GM19397 (cell line): ENCODE data around the gene FAM177A1.
A peak's percentile ranks its signal among the peaks of the same experiment; 100 is the strongest.
"Not testable (repeated sequence)": the region's sequence is repeated elsewhere in the genome, so short reads cannot be mapped to it uniquely, and the experiment has no call there.

Experiments
- ATAC-seq: cut with Tn5 transposase; IDR thresholded peaks from one replicate; pipeline ENCODE4 v1.9.1; 2021; ENCODE audit warnings: mild to moderate bottlenecking, moderate library complexity; ENCODE audit not compliant: unreplicated experiment

The FAM177A1 gene

DNA sequence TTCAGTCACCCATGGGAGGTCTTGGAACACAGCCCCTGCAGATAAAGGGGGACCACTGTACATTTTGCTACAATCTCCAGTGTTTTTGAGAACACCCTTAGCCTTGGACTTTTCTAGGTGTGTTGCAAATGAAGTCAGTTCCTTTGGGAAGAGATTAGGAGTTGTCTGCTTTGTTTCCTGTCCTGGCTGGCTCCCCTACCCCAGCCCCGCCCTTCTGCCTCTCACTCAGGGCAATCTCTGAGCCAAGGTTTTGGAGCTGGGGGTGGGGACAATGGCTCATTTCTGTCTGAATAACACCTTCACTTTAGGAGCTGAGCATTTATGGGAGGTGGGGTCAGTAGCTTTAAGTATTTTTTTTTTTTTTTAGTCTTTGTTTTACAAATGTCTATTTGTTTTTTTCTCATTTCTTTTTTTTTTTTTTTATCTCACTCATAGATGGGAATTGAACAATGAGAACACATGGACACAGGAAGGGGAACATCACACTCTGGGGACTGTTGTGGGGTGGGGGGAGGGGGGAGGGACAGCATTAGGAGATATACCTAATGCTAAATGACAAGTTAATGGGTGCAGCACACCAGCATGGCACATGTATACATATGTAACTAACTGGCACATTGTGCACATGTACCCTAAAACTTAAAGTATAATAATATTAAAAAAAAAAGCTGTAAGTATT lies 15.2 kb downstream of the FAM177A1 start:
- ATAC-seq, result not testable (repeated sequence)

DNA sequence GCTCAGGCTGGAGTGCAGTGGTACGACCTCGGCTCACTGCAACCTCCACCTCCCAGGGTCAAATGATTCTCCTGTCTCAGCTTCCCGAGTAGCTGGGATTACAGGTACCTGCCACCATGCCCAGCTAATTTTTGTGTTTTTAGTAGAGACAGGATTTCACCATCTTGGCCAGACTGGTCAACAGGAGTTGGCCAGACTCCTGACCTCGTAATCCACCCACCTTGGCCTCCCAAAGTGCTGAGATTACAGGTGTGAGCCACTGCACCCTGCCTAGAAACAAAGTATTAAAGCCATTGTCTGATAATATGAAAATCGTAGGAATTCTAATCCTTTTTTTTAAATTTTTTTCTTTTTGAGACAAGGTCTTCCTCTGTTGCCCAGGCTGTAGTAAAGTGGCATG lies 19.7 kb downstream of the FAM177A1 start:
- ATAC-seq, result not testable (repeated sequence)

DNA sequence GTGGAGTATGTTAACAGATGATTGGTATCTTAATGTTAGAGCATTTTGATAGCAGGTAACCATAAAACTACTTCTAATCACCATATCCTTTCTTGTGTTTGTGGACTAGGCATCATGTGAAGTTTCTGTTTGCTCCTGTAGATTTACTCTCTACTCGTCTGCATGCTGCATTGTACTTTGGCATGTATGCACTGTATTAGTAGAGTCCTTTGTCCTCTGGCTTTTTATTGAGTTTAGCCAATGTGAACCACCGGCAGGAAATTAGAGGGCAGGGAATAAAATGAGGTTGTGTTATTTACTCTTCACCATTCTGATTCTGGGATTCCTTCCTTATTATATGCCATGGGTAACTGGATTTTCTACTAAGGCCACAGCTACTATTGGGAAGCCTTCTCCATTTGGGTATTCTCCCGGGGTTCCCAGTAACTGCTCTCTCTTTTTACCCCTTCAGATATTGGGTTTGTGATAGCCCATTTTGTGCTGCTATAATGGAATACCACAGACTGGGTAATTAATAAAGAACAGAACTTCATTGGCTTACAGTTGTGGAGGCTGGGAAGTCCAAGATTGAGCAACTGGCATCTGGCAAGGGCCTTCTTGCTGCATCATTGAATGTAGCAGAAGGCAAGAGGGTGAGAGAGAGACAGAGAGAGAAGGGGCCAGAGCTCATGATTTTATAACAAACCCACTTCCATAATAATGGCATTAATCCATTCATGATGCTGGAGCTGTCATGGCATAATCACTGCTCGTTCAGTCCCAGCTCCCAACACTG lies 22.4 kb downstream of the FAM177A1 start:
- ATAC-seq, result no peak

DNA sequence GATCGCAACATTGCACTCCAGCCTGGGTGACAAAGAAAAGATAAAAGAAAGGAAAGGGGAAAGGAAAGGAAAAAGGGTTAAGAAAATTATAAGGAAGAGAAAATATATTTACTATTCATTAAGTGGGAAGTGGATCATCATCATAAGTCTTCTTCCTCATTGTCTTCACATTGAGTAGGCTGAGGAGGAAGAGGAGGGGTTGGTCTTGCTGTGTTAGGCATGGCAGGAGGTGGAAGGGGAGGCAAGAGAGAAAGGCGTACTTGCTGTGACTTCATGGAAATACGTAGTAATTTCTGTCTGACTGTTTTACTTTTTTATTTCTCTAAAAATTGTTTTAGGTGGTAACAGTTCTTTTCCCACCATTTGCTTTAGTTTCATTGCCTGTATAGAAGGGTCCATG lies 26.2 kb downstream of the FAM177A1 start:
- ATAC-seq, result no peak

DNA sequence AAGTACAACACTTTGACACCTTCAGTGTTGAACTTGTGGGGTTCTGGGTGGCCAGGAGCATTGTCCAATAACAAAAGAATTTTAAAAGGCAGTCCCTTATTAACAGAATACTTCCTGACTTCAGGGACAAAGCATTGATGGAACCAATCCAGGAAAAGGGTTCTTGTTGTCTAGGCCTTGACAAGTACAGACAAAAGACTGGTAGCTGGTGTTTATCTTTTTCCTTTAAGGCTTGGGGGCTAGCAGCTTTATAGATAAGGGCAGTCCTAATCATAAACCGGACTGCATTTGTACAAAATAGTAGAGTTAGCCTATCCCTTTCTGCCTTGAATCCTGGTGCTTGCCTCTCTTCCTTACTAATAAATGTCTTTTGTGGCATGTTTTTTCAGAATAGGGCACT lies 27.4 kb downstream of the FAM177A1 start:
- no peak for ATAC-seq

DNA sequence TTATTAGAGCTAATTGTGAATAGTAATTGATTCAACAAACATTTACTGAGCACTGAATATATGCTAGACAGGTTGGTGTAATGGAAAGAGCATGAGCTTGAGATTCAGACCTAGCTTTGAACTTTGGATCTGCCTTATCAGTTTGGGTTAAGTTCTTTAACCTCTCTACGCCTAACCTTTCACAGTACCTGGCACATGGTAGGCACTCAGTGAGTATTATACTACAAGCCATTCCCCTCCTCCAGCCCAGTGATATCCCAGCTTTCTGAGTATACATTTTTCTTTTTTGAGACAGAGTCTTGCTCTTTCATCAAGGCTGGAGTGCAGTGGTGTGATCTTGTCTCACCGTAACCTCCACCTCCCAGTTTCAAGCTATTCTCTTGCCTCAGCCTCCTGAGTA lies 32.0 kb downstream of the FAM177A1 start:
- ATAC-seq, result no peak

DNA sequence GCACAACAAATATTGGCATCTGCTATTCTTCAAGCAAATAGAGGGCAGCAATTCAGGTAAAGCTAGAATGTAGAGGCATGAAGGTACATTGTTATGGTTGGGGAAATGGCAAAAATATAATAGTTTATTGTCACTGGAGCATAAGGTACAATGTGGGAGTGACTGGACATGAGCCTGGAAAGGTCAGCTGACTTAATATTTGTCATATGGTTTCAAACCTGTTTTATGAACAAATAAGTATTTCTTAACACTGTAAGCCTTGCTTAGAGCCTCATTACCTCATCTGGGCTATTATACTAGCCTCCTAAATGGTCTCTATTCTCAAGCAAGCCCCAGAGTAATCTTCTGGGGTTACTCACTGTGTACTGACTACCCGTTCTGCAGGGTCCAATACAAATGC lies 33.7 kb downstream of the FAM177A1 start:
- ATAC-seq, result no peak

DNA sequence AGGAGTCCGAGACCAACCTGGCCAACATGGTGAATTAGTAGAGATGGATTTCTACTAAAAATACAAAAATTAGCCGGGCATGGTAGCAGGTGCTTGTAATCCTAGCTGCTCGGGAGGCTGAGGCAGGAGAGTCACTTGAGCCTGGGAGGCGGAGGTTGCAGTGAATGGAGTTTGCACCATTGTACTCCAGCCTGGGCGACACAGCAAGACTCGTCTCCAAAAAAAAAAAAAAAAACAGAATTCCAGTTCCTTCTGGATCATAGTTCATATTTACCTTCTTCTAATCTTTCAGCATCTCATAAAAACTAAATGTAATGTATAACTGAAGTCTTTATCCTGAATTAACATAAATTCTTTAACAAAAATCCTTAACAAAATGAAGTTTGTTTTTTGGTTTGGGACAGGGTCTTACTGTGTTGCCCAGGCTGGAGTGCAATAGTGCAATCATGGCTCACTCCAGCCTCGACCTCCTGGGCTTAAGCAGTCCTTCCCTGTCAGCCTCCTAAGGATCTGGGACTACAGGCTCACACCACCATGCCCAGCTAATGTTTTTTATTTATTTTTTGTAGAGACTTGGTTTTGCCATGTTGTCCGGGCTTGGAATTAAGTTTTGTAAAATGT lies 37.6 kb downstream of the FAM177A1 start:
- ATAC-seq, result no peak

DNA sequence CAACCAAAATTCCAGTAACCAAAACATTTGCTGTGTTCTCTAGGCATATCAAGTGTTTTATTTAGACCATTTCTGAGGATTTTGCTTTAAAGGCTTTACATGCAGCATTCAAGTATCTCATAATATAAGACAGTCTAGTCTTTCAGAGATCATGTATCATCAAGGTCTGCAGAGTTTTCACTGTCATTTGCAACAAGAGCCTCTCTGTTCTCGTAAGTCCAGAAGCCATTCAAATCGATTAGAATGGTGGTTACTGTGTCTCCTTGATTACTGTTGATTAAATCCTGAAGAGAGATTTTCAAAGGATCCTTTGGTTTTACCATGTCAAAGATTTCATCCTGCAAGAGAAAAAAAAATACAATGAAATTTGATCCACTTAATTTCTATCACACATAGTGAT lies 39.4 kb downstream of the FAM177A1 start:
- ATAC-seq, result no peak

DNA sequence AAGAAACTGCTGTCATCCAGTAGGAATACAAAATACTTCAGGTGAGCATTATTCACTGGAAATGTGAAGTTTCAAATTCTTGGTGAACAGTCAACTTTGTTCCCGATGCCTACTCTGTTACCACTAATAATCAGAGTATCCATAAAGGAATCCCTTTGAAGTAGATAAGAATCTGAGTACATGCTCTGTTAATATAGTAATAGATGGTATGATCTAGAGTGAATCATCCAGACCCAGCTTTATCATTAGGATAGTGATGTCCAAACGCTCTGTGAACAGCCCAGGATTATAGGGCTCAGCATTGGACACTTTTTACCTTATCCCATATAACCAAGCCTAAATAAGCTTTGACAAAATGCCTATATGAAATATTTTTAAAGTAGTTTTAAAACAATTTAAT lies 42.4 kb downstream of the FAM177A1 start:
- no peak for ATAC-seq

DNA sequence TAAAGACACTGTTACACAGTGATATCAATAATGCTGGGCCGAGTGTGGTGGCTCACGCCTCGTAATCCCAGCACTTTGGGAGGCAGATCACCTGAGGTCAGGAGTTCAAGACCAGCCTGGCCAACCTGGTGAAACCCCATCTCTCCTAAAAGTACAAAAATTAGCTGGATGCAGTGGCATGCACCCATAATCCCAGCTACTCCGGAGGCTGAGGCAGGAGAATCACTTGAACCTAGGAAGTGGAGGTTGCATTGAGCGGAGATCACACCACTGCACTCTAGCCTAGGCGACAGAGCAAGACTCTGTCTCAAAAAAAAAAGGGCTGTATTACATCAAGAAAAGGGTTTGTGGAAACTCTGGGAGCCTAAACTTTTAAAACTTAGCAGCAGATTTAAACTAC lies 48.6 kb downstream of the FAM177A1 start:
- not testable (repeated sequence) for ATAC-seq

DNA sequence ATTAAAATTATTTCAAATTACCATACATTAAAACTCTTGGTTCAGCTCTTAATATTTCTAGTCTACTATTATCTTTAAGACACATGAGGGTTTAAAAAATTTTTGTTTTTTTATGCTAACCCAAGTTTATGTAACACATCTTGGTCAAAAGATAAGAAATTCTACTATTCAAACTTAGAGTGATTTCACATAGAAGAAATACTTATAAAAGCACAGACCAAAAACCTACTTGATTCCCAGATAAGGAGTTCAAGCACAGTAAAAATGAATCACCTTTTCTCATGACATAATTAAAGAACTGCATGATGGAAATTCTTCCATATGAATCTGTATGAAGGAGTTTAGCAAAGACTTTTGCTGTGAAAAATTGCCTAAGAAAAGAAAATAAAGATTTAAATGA lies 61.8 kb downstream of the FAM177A1 start:
- no peak for ATAC-seq

DNA sequence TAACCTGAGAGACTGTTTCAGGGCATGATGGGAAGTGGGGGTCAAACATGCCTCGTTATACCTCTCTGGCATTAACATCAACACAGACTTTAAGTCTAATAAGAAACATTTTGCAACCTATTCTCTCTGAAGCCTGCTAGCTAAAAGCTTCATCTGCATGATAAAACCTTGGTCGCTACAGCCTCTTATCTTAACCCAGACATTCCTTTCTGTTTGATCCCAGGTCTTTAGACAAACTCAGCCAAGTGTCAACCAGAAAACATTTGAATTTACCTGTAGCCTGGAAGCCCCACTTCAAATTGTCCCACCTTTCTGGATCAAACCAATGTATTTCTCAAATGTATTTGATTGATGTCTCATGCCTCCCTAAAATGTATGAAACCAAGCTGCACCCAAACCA lies 66.6 kb downstream of the FAM177A1 start:
- no peak for ATAC-seq

DNA sequence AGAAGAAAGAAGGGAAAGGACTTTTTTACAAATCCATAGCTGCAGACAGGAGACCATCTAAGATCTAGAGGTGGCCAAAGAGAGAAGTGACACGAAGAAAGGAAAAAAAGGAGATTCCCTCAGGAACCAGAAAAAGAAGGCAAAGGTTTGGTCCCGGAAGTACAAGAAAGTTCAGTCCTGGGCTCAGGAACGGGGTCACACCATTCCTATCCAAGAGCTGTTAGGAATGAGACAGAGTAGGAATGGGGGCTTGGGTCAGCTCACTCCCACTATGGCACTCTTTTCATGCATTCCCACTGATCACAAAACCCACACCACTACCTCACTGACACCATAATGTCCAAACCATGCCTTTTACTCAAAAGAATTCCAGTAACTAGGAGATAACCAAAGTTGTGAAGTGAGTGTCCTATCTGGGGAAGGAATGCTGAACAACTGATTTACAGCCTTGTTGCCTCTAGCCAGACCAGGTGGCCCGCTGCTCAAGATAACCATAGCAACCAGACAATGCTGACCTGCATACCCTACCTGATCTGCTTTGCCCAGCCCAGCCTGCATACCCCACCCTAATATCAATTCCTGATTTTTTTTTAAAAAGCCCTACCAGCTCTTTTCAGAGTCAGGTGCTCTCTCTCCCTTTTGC lies 67.4 kb downstream of the FAM177A1 start:
- ATAC-seq, result no peak

DNA sequence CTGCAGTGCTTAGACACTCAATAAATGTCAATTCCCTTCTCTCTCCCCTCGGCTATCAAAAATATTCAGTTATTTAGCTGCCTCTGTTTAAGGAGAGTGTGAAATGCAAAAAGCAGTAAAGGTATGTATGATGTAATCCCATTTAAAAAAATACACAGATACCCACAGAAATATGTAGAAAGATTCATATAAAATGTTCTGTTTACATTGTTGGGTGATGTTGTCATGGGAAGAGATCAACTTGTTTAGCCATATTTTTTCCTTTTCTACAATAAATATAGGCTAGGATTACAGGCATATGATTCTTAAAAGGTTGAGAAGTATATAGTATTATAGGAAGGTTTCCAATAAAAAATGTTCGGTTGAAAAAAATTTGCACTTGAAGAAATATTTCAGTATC lies 68.0 kb downstream of the FAM177A1 start:
- no peak for ATAC-seq

DNA sequence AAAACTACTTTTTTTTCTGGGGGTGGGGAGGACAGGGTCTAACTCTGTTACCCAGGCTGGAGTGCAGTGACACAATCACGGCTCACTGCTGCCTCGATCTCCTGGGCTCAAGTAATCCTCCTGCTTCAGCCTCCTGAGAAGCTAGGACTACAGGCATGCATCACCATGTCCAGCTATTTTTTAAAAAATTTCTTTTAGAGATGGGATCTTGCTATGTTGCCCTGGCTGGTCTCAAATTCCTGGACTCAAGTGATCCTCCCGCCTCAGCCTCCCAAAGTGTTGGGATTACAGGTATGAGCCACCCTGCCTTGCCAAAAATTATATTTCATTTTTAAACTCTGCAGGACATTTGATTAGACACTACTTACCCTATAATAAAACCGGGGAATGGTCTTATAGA lies 70.2 kb downstream of the FAM177A1 start:
- no peak for ATAC-seq

DNA sequence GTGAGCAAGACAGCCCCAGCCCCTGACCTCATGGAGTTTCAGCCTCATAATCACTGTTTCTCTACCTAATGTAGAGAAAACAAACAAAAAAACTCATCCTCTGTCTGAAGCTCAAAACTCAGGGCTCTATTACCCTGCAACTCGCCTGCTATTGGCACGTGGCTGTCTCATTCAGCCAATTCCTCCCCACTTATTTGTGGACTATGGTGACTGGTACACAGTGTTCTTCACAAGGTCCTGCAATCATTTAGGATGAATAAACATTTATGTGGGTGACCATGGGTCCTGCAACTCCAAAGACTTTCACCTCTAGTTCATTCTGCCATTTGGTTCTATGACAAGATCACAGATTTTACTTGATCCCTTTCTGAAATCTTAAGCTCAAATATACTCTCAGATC lies 71.0 kb downstream of the FAM177A1 start:
- no peak for ATAC-seq

DNA sequence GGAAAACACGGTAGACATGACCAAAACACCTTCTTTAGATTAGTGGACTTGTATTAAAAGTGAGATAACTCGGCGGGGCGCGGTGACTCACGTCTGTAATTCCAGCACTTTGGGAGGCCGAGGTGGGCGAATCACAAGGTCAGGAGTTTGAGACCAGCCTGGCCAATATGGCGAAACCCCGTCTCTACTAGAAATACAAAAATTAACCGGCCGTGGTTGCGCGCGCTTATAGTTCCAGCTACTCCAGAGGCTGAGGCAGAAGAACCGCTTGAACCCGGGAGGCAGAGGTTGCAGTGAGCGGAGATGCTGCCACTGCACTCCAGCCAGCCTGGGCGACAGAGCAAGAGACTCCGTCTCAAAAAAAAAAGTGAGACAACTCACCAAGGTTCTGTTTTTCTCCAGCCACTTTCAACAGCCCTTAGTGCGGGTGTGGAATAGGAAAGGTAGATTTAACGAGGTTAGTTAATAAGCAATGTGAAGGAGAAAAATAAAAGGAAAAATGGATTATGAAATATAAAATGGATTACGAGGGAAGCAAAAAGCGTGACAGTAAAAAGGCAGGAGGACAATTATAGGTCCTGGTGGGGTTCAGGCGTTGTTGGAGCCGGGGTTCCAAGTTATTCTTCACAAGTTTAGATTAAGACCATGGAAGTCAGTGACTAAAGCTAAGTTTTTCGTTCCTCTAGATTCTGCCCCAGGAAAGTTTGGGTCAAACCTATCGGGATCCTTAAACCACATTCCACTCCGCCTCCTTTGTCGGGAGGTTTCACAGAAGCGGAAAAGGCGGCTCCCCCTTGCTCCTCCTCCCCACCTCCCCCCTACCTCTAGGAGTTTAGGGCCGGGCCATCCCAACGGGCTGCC lies 75.2 kb downstream of the FAM177A1 start:
- no peak for ATAC-seq

DNA sequence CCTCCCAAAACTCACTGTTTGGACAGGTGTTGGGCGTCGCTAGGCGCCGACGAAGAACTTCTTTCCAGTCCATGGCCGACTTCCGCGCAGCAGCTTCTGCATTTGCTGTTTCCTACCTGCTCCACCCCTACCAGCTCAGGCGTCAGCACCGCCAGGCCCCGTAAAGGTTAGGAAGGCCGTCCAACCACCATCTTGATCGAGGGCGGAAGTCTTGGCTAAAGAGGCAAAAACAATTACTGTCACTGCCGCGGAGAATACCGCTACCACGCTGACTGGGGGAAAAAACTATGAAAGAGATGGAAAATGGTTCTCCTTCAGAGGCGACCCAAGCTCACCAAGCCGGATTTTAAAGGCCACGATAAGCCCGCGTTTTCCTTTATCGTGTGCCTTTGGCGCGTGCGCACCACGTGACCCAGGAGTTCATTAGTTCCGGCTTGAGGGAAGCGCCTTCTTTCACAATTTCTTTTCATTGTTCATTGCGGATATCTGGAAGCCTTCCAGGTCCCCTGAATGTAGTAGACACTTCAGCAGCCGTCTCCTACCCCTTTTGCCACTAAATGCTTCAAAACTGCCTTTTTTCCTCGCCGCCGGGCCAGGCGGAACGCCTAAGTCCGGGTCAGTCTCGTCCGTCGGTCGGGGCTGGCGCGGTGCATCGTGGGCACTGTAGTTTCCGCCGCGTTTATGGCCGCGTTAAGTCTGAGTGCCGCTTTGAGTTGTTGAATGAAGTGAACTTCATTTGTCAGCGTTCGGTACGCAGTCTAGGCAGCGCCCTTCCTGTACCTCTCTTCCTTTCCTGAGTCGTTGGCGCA lies 76.0 kb downstream of the FAM177A1 start, which contains the start of the genes PPP2R3C and PRORP:
Gene PPP2R3C (minus strand): TSS at position 104 of the 809 bp plus-strand sequence. CDS start 31 bp downstream, at position 73.
Gene PRORP (plus strand): TSS at position 666 of the 809 bp plus-strand sequence. CDS start 694 bp downstream, outside the sequence.
- peak; percentile 81 for ATAC-seq
